Suprapubic skin (tissue), 4 donors: ENCODE results near the gene MAP7. TPM values are rescaled to one million over a fixed set of nuclear protein-coding genes. Genes with fewer than 3 reads are reported as not detected.

Experiments
- DNase-seq, 2 donors: peaks; one replicate each; pipeline ENCODE4 v3.0.0-alpha.2; 2019; ENCODE audit warnings: low spot score in 2 of 2
- H3K27ac ChIP-seq: fragments of 200-600 bp; sonication (generic); one replicate; pipeline ENCODE4 v1.5.1; 2019
- H3K27me3 ChIP-seq: fragments of 200-600 bp; sonication (generic); one replicate; pipeline ENCODE4 v1.5.1; 2019
- H3K36me3 ChIP-seq: fragments of 200-600 bp; sonication (generic); one replicate; pipeline ENCODE4 v1.5.1; 2019
- H3K4me1 ChIP-seq: fragments of 200-600 bp; sonication (generic); one replicate; pipeline ENCODE4 v1.5.1; 2019
- H3K4me3 ChIP-seq: fragments of 200-600 bp; sonication (generic); one replicate; pipeline ENCODE4 v1.5.1; 2019; ENCODE audit warnings: mild to moderate bottlenecking
- H3K9me3 ChIP-seq: fragments of 200-600 bp; sonication (generic); one replicate; pipeline ENCODE4 v1.5.1; 2019
- CTCF ChIP-seq, 2 donors: fragments of 200-600 bp in 1 of 2; fragments of 450-650 bp in 1 of 2; sonication (generic) in 1 of 2; IDR thresholded peaks; one replicate each; pipeline ENCODE4 v1.5.1; 2016 to 2019; ENCODE audit warnings: antibody characterized with exemption in 2 of 2, mild to moderate bottlenecking in 1 of 2, moderate library complexity in 1 of 2
- EP300 ChIP-seq: sonication (generic); formaldehyde crosslinking; IDR thresholded peaks from one replicate; pipeline ENCODE4 v1.6.1; 2017; ENCODE audit warnings: antibody characterized with exemption
- POLR2A ChIP-seq, 2 donors: fragments of 450-650 bp; IDR thresholded peaks; one replicate each; pipeline ENCODE4 v1.6.1; 2017; ENCODE audit warnings: antibody characterized with exemption in 2 of 2, mild to moderate bottlenecking in 2 of 2, moderate library complexity in 2 of 2
- POLR2AphosphoS5 ChIP-seq, 3 donors: sonication (generic); formaldehyde crosslinking; IDR thresholded peaks; one replicate each; pipeline ENCODE4 v1.6.1; 2017; ENCODE audit warnings: antibody characterized with exemption in 3 of 3
- WGBS: methylation state at CpG from one replicate; pipeline ENCODE4 v1.1.5; 2018; 5-methylcytosine and 5-hydroxymethylcytosine counted together
- total RNA-seq, 4 donors: library from RNA; depleted of rRNA; stranded (reverse); fragments of >200 nt; gene quantifications; one replicate each; pipeline ENCODE4 v1.1.0, GENCODE V29; 2016

The MAP7 gene
- total RNA-seq, 4 donors from 2014 or later: 25.9 to 41.0 (median 28.8) TPM

DNA sequence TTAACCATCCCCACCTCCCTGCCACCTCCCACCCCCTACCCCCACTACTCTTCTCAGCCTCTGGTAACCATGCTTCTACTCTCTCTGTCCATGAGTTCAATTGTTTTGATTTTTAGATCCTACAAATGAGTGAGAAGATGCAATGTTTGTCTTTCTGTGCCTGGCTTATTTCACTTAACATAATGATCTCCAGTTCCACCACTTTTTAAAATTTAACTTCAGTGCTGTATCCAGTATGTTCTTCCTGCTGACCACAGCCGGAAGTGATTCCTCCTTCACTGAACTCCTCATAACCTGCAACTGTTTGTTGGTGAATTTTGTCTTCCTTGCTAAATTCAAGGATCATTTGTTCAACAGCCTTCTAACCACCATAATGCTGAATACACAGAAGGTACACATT, 3.9 kb downstream of the MAP7 start:
- WGBS: 71% methylated on average over 1 of the region's 1 CpG
- no peaks in the 10 kb centered on the region for H3K9me3 ChIP-seq
- no peak overlapping the region for H3K4me3 ChIP-seq
- TF ChIP-seq POLR2AphosphoS5 (IDR thresholded peaks at IDR 0.05) (no peak), CTCF (IDR thresholded peaks at IDR 0.05) (no peak), EP300 (no peak)
- H3K36me3 ChIP-seq: no peaks in the 10 kb centered on the region
- H3K4me1 ChIP-seq: peaks cover 24% of the 10 kb centered on the region
- no peak for DNase-seq
- no peak overlapping the region for H3K27ac ChIP-seq
- no peaks in the 10 kb centered on the region for H3K27me3 ChIP-seq

DNA sequence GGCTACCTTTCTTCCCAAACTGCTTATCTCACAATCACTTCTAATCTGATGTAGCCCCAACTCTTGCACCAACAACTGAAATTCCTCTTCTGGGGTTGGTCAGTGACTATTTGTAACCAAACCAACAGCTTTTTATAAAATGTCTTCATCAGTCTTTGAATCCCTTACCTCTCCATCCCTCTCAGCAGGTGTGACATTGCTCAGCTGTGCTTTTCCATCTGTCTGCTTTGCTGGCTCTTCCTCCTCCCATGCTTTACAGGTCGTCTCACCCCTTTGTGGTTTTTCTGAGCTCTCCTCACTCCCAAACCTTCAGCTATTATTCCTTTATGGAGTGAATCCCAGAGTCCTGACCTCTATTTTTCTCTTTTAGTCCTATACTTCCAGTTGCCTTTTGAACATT, 5.9 kb downstream of the MAP7 start:
- peaks cover 11% of the 10 kb centered on the region for H3K4me1 ChIP-seq
- no peaks in the 10 kb centered on the region for H3K27me3 ChIP-seq
- no peak overlapping the region for H3K27ac ChIP-seq
- no peak for TF ChIP-seq CTCF (IDR thresholded peaks at IDR 0.05)
- no peak for TF ChIP-seq POLR2A (IDR thresholded peaks at IDR 0.05)
- no peak for TF ChIP-seq EP300
- H3K9me3 ChIP-seq: no peaks in the 10 kb centered on the region
- no peak for DNase-seq
- H3K36me3 ChIP-seq: no peaks in the 10 kb centered on the region
- 32% methylated on average over 1 of the region's 1 CpG for WGBS
- H3K4me3 ChIP-seq: no peak overlapping the region

DNA sequence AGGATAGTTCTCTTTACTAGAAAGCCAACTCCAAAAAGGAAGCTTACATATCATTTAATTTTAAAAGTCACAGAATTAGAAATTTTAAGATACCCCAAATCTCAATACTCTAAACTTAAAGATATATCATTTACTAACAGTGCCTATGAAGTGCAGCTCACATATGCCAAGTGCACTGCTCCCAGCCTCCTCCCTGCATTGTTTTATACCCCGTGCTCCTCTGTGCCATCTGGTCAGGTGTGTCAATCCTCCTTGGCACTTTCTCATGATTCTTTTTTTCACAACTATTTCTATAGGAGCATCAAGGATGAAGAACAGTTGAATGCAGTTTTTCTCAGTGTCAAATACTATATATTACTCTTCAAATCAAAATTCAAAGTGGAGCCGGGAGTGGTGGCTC, 8.8 kb downstream of the MAP7 start:
- H3K36me3 ChIP-seq: no peaks in the 10 kb centered on the region
- no peaks in the 10 kb centered on the region for H3K27me3 ChIP-seq
- H3K4me1 ChIP-seq: peaks cover 2% of the 10 kb centered on the region
- no peak overlapping the region for H3K4me3 ChIP-seq
- no peaks in the 10 kb centered on the region for H3K9me3 ChIP-seq
- 79% methylated on average over 2 of the region's 2 CpGs for WGBS
- H3K27ac ChIP-seq: no peak overlapping the region
- TF ChIP-seq EP300 (no peak), POLR2AphosphoS5 (IDR thresholded peaks at IDR 0.05) (no peak), POLR2A (IDR thresholded peaks at IDR 0.05) (no peak)
- no peak for DNase-seq

- H3K4me3 ChIP-seq: no peak overlapping the region
- TF ChIP-seq POLR2AphosphoS5 (IDR thresholded peaks at IDR 0.05) (no peak), POLR2A (IDR thresholded peaks at IDR 0.05) (no peak), CTCF (IDR thresholded peaks at IDR 0.05) (no peak), EP300 (no peak)
- DNase-seq: no peak
- H3K4me1 ChIP-seq: peaks cover 2% of the 10 kb centered on the region
- WGBS: 77% methylated on average over 6 of the region's 6 CpGs
- no peaks in the 10 kb centered on the region for H3K9me3 ChIP-seq
- H3K27ac ChIP-seq: no peak overlapping the region
- no peaks in the 10 kb centered on the region for H3K27me3 ChIP-seq
- H3K36me3 ChIP-seq: no peaks in the 10 kb centered on the region
Measured at GRCh38 chr6:136539967-136540652, 10.1 kb downstream of the MAP7 start.

DNA sequence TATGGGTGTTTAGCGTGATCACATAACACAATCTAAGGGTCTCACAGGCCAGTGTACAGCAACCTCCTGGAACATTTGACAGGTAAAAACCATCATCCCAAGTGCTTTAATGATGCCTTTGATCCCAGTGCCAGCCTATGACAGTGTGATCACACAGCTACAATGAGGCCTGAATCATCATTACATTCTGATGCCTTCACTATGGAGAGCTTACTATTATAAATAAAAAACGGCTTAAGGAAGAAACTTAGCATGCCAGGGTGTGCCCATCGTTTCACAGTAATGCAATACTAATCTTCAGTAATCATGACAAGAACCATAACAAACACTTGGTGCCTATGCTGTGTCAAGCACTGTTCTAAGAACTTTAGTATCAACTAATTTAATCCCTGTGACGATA, 11.4 kb downstream of the MAP7 start:
- H3K27me3 ChIP-seq: no peaks in the 10 kb centered on the region
- peaks cover 2% of the 10 kb centered on the region for H3K4me1 ChIP-seq
- H3K4me3 ChIP-seq: no peak overlapping the region
- no peak for TF ChIP-seq EP300
- TF ChIP-seq POLR2A (IDR thresholded peaks at IDR 0.05): no peak
- TF ChIP-seq POLR2AphosphoS5 (IDR thresholded peaks at IDR 0.05): no peak
- no peak for TF ChIP-seq CTCF (IDR thresholded peaks at IDR 0.05)
- H3K9me3 ChIP-seq: no peaks in the 10 kb centered on the region
- H3K27ac ChIP-seq: no peak overlapping the region
- H3K36me3 ChIP-seq: no peaks in the 10 kb centered on the region
- no peak for DNase-seq
- 71% methylated on average over 4 of the region's 4 CpGs for WGBS
